ENCODE data around the gene CD68.
"Not testable (repeated sequence)": the region's sequence is repeated elsewhere in the genome, so short reads cannot be mapped to it uniquely, and the experiment has no call there.

Gene CD68

DNA sequence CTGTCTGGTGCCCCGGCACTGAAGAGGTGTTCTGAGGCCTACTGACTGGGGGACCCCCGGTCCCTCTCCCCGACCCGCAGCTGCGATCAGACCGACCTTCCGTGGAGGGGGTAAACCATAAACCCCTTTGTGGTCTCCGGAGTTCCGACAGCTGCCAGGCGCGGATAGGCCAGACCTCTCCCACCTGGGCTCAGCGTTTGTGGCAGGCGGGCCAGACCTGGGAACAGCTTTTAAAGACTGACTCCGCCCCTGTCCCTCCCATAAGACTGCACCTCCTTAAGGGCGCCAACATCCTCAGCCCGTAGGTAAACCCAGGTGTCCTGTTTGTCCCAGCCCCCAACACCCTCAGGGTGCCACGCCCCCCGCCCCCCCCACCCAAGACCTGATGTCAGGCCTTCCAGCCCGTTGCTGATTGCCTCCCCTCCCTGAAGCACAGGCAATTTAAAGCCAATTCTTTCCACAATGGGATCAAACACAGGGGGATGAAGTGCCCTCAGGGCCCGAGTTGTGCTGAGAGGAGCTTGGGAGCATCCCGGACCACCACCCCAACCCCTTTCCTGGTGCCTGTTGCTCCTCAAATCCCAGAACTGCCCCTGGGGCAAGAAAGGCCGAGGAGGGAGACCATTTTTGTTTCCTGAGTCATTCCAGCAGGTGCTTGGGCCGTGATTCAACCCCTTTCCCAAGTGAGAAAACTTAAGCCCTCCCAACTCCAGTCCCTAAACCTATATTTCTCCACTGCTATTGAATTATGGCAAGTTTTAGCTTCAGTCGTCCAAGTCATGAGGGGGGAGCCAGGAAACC lies 10.7 kb downstream of the CD68 start, which contains the start of gene SOX15:
TSS of gene SOX15 (minus strand) at position 204 of the 801 bp plus-strand sequence. CDS start 418 bp downstream, outside the sequence.
- CTCF ChIA-PET: interaction anchor here (0.9 to 2.6 kb wide), 19 partner anchors 11 to 294 kb away, joined by 3 to 17 read pairs (median 4); partner anchors contain the start of genes ACAP1, CD68, FXR2 and SAT2
- DNase-seq (ENCODE audit: extremely low spot score): no peak
- POLR2A ChIA-PET: interaction anchor here (1.2 kb wide), 2 partner anchors 14 to 97 kb away, joined by 4 to 5 read pairs; partner anchors contain the start of gene TP53
- TF ChIP-seq, protein P1, sequence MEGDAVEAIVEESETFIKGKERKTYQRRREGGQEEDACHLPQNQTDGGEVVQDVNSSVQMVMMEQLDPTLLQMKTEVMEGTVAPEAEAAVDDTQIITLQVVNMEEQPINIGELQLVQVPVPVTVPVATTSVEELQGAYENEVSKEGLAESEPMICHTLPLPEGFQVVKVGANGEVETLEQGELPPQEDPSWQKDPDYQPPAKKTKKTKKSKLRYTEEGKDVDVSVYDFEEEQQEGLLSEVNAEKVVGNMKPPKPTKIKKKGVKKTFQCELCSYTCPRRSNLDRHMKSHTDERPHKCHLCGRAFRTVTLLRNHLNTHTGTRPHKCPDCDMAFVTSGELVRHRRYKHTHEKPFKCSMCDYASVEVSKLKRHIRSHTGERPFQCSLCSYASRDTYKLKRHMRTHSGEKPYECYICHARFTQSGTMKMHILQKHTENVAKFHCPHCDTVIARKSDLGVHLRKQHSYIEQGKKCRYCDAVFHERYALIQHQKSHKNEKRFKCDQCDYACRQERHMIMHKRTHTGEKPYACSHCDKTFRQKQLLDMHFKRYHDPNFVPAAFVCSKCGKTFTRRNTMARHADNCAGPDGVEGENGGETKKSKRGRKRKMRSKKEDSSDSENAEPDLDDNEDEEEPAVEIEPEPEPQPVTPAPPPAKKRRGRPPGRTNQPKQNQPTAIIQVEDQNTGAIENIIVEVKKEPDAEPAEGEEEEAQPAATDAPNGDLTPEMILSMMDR (IDR thresholded peaks at IDR 0.05; ENCODE audit: control extremely low read depth, extremely low read depth, low read depth, missing control alignments): no peak

DNA sequence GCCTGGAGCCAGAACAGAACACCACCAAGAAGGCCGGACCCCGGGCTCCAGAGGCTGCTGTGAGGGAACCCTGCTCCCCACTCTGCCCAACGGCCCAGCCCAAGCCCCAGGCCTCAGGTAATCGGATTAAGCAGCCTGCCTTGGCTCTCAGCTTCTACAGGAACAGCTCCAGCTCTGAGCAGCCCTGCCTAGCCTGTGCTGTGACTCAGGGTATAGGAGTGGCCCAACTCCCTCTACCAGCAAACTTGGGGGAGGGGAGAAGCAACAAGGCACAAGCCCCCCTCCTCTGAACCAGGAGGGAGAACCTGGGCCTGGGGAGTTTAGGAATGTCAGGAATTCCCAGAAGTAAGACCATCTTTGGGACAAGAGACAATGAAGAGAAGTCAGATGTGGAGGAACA lies 11.3 kb downstream of the CD68 start:
- POLR2A ChIA-PET: no interaction called here
- TF ChIP-seq, protein P1 (IDR thresholded peaks at IDR 0.05; ENCODE audit: control extremely low read depth, extremely low read depth, low read depth, missing control alignments): no peak
- CTCF ChIA-PET: interaction anchor here (1.2 to 2.6 kb wide), 3 partner anchors 11 to 235 kb away, joined by 3 to 16 read pairs (median 14); partner anchors contain the start of gene TMEM95
- DNase-seq (ENCODE audit: extremely low spot score): no peak

DNA sequence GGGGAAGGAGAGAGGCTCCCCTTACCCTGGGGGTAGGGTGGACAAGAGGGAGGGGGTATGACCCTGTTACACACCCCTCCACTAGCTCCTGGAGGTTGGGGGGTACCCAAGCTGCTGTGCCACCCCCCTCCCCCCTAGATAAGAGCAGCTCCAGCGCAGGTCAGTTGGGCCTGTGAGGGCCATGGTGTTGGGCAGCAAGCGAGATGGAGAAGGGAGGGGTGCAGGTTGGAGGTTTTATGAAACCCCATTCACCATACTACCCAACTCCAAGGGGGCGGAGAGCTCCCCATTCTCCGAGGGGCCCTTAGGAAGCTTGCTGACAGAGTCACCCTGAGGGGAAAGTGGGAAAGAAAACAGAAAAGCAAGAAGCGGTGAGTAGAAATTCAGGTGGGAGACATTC lies 12.2 kb downstream of the CD68 start:
- TF ChIP-seq, protein P1 (IDR thresholded peaks at IDR 0.05; ENCODE audit: control extremely low read depth, extremely low read depth, low read depth, missing control alignments): no peak
- no peak for DNase-seq (ENCODE audit: extremely low spot score)
- ChIA-PET POLR2A (interaction anchor here (0.6 kb wide), 1 partner anchor 12 kb away, joined by 3 read pairs; the partner anchor contains the start of gene CD68), CTCF (no interaction called here)

DNA sequence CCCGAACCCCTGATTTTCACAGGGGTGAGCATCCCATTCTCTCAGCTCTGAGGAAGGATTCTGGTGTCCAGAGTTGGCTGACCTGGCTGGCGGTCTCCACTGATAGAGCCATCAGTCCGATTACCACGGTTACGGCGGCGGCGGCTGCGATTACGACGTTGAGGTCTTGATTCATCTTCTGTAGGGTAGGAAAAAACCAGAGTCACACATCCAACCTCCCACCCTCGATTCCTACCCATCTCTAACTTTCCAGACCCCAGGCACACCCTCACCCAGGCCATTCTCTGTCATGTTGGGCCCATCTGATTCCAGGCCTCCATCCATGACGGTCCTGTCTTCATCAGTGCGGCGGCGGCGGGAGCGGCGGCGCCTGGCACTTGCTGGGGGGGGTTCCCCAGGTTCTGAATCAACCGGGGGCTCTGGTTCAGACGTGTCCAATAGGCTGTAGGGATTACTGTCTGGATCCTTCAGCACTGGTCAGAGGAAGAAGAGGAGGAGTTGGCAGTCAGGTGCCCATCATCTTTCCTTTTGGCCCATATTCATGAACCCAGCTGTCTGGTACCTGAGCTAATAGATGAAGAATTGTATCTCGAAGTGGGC lies 13.1 kb downstream of the CD68 start:
- DNase-seq (ENCODE audit: extremely low spot score): no peak
- ChIA-PET POLR2A (no interaction called here), CTCF (interaction anchor here (0.9 to 1.6 kb wide), 4 partner anchors 9 to 78 kb away, joined by 3 to 6 read pairs (median 5); partner anchors contain the start of genes FXR2 and MPDU1)
- TF ChIP-seq, protein P1 (IDR thresholded peaks at IDR 0.05; ENCODE audit: control extremely low read depth, extremely low read depth, low read depth, missing control alignments): no peak

DNA sequence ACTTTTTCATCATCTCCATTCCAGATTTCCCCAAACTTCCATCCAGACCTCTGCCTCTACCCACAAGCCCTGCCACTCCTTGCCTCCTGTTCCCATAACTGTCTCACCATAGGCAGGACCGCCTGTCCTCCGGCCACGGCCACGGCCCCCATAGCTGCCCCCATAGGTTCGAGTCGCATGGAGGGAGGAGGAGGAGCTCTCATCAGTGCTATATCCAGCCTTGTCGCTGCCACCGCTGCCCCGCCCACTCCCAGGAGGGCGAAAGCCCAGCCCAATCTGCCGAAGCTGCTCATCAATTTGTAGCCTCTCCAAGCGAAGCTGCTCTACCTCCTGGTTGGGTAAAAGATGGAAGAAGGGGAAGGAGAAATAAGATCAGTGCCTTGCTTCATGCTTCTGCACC lies 13.9 kb downstream of the CD68 start:
- no peak for DNase-seq (ENCODE audit: extremely low spot score)
- POLR2A ChIA-PET: no interaction called here
- TF ChIP-seq, protein P1 (IDR thresholded peaks at IDR 0.05; ENCODE audit: control extremely low read depth, extremely low read depth, low read depth, missing control alignments): no peak
- CTCF ChIA-PET: interaction anchor here (0.9 to 1.6 kb wide), 5 partner anchors 9 to 237 kb away, joined by 3 to 6 read pairs (median 5); partner anchors contain the start of genes FXR2 and MPDU1

DNA sequence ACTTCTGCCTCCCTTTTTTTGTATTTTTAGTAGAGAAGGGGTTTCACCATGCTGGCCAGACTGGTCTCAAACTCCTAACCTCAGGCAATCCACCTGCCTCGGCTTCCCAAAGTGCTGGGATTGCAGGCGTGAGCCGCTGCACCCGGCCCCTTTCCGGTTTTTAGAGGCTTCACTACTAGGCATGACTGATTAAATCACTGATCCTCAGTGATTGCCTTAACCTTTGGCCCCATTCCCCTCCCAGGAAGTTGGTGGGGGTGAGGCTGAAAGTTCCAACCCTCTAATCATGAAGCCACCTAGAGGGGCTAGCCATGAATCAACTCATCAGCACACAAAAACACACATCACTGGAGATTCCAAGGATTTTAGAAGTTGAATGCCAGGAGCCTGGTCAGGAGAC lies 18.1 kb downstream of the CD68 start:
- POLR2A ChIA-PET; DNase-seq (ENCODE audit: extremely low spot score); CTCF ChIA-PET: not testable (repeated sequence)
